ENCODE measurements around the gene PCDHGA7. TPM values are rescaled to one million over a fixed set of nuclear protein-coding genes. Genes with fewer than 3 reads are reported as not detected.

PCDHGA7 gene
- total and polyA plus RNA-seq, 2 donors (not counting 3 experiments of a cell fraction or from before 2014, with no cell fraction given), result 0.84 to 1.8 TPM

DNA sequence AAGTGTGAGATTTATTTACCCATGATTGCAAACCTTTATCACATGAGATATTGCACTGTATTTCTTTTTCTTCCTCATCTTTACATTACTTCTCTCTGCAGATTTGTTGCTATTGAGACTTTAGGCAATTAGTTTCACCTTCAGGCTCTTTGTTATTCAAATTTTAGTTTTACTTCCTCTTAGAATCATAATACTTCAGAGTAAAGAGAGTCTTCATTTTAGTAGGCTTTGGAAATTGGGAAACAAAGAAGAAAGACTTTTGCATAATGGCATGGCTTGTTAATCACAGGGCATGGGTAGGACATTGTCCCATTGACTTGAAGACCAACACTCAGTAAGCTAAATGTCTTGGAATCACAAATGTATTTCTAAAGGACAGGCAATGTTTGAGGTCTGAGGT is 19.8 kb upstream of the PCDHGA7 start:
- H3K36me3 ChIP-seq (ENCODE audit: control insufficient read depth in 2 of 2, extremely low read depth in 1 of 2, insufficient read depth in 2 of 2, low read length in 2 of 2), result no peaks in the 10 kb centered on the region
- no peaks in the 10 kb centered on the region for H3K4me1 ChIP-seq (ENCODE audit: control insufficient read depth, extremely low read depth, insufficient read depth, low read length)
- no peak for FAIRE-seq
- BruUV-seq (replicated peaks), result no TSS peak
- H3K27me3 ChIP-seq (ENCODE audit: control insufficient read depth in 2 of 2, insufficient read depth in 2 of 2, low read length in 2 of 2), result peaks cover 51 to 74% of the 10 kb centered on the region in 2 experiments
- peaks cover 2% of the 10 kb centered on the region for H3K9me3 ChIP-seq (replicated peaks; ENCODE audit: control insufficient read depth, insufficient read depth, low read length)
- intact Hi-C loops (cut with micrococcal nuclease) (no loop called here), dilution Hi-C loops (cut with MboI; ENCODE audit: extremely low pct_ligation_motif_present, low sequenced_read_pairs) (no loop called here)
- POLR2A ChIA-PET, result no interaction called here
- H3K9ac ChIP-seq (replicated peaks; ENCODE audit: extremely low read depth, insufficient read depth, low read length), result no peak overlapping the region
- no peak overlapping the region for H3K4me2 ChIP-seq (ENCODE audit: insufficient read depth, low read length)
- CTCF ChIA-PET, result interaction anchor here (1.0 kb wide), 1 partner anchor 18 kb away, joined by 3 read pairs; no protein-coding TSS in a partner anchor
- H3K79me2 ChIP-seq (ENCODE audit: control insufficient read depth, insufficient read depth, low read length), result no peaks in the 10 kb centered on the region
- TF ChIP-seq, protein P1, sequence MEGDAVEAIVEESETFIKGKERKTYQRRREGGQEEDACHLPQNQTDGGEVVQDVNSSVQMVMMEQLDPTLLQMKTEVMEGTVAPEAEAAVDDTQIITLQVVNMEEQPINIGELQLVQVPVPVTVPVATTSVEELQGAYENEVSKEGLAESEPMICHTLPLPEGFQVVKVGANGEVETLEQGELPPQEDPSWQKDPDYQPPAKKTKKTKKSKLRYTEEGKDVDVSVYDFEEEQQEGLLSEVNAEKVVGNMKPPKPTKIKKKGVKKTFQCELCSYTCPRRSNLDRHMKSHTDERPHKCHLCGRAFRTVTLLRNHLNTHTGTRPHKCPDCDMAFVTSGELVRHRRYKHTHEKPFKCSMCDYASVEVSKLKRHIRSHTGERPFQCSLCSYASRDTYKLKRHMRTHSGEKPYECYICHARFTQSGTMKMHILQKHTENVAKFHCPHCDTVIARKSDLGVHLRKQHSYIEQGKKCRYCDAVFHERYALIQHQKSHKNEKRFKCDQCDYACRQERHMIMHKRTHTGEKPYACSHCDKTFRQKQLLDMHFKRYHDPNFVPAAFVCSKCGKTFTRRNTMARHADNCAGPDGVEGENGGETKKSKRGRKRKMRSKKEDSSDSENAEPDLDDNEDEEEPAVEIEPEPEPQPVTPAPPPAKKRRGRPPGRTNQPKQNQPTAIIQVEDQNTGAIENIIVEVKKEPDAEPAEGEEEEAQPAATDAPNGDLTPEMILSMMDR (IDR thresholded peaks at IDR 0.05; ENCODE audit: extremely low read depth in 1 of 2, insufficient read depth in 1 of 2, low read depth in 1 of 2, low read length in 2 of 2), result no peak
- TF ChIP-seq MYC (IDR thresholded peaks at IDR 0.05; ENCODE audit: low read depth, low read length), result no peak
- TF ChIP-seq JUN (IDR thresholded peaks at IDR 0.05; ENCODE audit: borderline replicate concordance, insufficient read depth, insufficient read length, low read depth), result no peak
- TF ChIP-seq, protein P2, sequence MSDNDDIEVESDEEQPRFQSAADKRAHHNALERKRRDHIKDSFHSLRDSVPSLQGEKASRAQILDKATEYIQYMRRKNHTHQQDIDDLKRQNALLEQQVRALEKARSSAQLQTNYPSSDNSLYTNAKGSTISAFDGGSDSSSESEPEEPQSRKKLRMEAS (IDR thresholded peaks at IDR 0.05; ENCODE audit: insufficient read depth, insufficient read length), result no peak
- TF ChIP-seq GATA2 (IDR thresholded peaks at IDR 0.05; ENCODE audit: insufficient read depth, insufficient read length, low read depth, low read length), result no peak
- TF ChIP-seq EZH2 (IDR thresholded peaks at IDR 0.05; ENCODE audit: borderline replicate concordance, low read depth, low read length, severe bottlenecking), result no peak
- no peak for TF ChIP-seq FOS (IDR thresholded peaks at IDR 0.05; ENCODE audit: borderline replicate concordance, insufficient read depth, low read length)
- TF ChIP-seq POLR2A (IDR thresholded peaks at IDR 0.05; ENCODE audit: low read depth, low read length), result no peak
- TF ChIP-seq POLR2AphosphoS5 (IDR thresholded peaks at IDR 0.05; ENCODE audit: insufficient read depth, low read depth, low read length), result no peak
- H2AFZ ChIP-seq (ENCODE audit: low read depth, low read length), result no peak overlapping the region
- H3K27ac ChIP-seq (ENCODE audit: insufficient read depth, low read depth, low read length), result no peak overlapping the region
- H3K9me1 ChIP-seq (replicated peaks; ENCODE audit: control insufficient read depth, extremely low read depth, insufficient read depth, low read length), result no peaks in the 10 kb centered on the region
- H4K20me1 ChIP-seq (replicated peaks; ENCODE audit: control insufficient read depth, extremely low read depth, insufficient read depth, low read length), result no peaks in the 10 kb centered on the region
- no peak for DNase-seq (ENCODE audit: low read depth, low spot score)
- H3K4me3 ChIP-seq (replicated peaks in 1 of 3; ENCODE audit: insufficient read depth in 1 of 3, low read depth in 1 of 3, low read length in 3 of 3), result no peak overlapping the region
